ENCODE results near the gene ZBTB24.

The ZBTB24 gene

DNA sequence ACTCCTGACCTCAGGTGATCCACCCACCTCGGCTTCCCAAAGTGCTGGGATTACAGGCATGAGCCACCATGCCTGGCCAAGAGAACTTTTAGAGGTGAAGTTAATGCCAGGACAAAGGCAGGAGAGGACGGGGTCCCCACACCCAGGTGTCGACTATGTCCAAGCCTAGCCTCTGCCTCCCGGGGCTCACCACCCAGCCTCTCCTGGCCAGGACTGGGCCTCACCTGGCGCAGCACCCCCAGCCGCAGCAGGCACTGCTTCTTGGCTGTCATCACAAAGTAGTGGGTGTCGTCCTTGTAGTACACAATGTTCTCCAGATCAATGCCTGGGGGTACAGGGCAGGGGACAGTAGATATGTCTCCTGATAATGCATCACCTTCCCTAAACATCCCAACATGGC is 31.6 kb downstream of the ZBTB24 start:
- DNase-seq (ENCODE audit: low read depth), result no peak

DNA sequence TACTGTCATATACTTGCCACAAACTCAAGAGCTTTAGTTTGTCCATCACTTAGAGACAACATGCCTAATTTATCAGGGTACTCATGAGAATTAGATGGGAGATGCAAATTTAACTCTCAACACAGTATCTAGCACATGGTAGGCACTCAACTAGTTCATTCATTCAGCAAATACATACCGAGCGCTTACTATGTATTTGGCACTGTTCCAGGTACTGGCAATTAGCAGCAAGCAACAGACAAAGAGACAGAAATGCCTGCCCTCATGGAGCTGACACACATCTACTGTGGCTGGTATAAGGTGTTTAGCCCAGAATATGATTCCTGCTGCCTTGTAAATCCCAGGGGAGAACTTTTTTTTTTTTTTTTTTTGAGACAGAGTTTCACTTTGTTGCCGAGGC is 32.2 kb downstream of the ZBTB24 start:
- DNase-seq (ENCODE audit: low read depth), result no peak

DNA sequence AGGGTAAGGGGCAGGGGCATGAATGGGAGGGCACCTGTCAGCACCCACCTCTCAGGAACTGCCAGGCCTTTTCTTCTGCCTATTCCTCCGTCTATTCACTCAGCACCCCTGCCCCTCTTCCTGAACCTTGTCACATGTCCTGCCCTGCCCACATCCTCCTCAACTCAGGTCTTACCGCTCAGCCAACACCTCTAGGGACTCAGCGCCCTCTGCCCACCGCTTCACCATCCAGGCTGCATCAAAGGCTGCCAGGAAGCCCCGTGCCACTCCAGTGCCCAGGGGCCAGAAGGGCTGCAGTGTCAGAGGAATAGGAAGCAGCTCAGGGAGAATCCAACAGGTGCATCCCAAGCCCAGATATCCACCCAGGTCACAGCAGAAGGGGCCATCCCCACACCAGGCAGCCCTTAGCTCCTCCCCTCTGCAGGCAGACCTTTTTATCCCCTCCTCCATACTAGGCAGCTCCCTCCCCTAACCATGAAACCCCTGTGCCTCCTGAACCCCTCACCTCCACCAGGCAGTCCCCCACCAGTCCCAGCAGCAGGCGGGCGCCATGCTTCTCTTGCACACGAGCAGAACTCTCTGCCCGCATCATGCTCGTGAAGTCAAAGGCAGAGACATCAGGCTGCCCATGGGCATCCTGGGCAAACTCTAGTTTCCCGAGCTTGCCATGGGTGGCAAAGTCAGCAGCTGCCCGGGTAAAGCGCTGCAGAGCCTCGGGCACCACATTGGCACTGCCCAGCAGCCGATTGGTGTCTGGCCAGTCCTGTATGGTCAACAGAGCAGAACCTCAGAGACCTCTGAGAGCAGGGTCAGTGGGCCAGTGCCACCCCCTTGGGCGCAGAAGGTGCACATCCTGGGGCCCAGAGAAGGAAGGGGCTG is 33.0 kb downstream of the ZBTB24 start:
- no peak for DNase-seq (ENCODE audit: low read depth)

DNA sequence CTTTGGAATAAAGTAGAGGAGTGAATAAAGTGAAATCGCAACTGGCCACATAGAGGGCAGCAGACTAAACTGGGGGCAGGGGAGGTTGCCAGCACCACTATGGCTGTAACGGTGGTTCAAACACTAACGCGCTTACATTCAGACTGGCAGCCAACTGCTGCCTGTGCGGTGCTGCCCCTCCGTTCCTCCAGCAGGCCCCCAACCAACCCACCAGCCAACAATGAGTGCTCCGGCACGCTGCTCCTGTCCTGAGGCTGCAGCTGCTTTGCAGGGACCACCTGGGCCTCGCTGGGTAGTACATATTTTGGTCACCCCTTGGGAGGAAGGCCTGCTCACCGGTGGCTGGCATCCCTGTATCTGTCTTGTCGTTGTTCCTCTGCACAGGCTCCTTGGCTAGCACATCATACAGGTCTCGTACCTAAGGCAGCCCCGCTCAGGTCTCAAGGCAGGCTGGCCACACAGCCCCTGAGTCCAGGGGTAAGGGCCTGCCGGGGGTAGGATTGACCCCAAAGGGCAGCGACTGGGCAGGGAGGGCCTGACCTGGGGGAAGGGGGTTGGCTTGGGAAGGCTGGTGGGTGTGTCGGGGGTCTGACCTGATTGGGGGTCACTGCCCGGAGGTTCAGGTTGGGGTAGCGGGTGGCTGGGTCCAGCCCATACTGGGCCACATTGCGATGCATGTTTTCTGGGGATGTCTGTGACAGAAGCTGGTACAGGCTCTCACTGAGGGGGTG is 33.8 kb downstream of the ZBTB24 start:
- DNase-seq (ENCODE audit: low read depth), result no peak

DNA sequence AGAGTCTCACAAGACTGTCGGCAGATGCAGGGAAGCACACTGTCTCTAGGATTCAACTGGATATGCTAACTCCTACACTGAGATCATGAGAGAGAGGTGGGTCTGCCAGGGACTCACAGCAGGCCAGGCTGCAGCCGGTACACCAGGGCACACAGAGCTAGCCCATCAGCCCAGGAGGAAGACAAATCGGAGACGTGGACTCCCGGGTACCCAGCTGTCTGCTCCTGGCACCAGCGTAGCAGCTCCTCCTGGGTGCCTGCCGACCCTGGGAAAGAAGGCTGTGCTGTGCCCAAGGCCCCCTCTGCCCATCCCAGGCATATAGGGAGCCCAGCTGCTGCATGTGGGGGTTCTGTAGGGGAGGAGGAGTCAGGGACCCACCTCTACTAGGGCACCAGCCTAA is 34.4 kb downstream of the ZBTB24 start:
- no peak for DNase-seq (ENCODE audit: low read depth)

GRCh38 chr6:109447878-109448555 is 35.0 kb downstream of the ZBTB24 start:
- peak; percentile 20 for DNase-seq (ENCODE audit: low read depth)

GRCh38 chr6:109447087-109447486 is 35.9 kb downstream of the ZBTB24 start:
- DNase-seq (ENCODE audit: low read depth), result no peak

GRCh38 chr6:109446541-109446940 is 36.5 kb downstream of the ZBTB24 start:
- DNase-seq (ENCODE audit: low read depth), result no peak

- DNase-seq (ENCODE audit: low read depth), result no peak
These were observed 36.9 kb downstream of the ZBTB24 start for GRCh38 chr6:109446072-109446471.

DNA sequence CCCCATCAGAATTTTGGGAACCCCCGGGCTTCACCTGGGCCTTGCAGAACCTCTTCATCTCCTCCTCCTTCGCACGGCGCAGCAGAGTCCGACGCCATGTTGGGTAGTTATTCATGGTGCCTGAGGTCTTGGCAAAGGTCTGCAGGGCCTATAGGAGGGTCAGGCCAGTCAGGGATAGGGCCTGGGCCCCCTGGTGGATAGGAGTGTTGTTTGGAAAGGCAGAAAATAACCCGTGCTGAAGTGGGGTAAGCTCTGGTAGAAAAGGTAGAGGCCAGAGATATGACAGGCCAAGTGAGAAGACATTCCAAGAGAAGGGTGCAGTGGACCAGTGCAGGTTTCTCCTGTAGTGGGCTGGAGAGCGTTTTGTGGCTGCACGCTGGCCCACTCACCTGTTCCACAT is 37.6 kb downstream of the ZBTB24 start:
- no peak for DNase-seq (ENCODE audit: low read depth)

- DNase-seq (ENCODE audit: low read depth), result no peak
These were observed 39.5 kb downstream of the ZBTB24 start for GRCh38 chr6:109443425-109443950.

GRCh38 chr6:109442393-109442924 is 40.6 kb downstream of the ZBTB24 start:
- DNase-seq (ENCODE audit: low read depth), result no peak

- DNase-seq (ENCODE audit: low read depth), result peak; percentile 53
These were observed 41.8 kb downstream of the ZBTB24 start for GRCh38 chr6:109441069-109441816.

- peak; percentile 81 for DNase-seq (ENCODE audit: low read depth)
These were observed 42.5 kb downstream of the ZBTB24 start, which contains the start of the genes PPIL6 and SMPD2 for GRCh38 chr6:109440331-109441068. Gene PPIL6, minus strand, starts transcription at chr6:109440628. Its CDS starts 38 bp downstream, at chr6:109440590. Gene SMPD2, plus strand, starts transcription at chr6:109440724. Its CDS starts 398 bp downstream, at chr6:109441122.

DNA sequence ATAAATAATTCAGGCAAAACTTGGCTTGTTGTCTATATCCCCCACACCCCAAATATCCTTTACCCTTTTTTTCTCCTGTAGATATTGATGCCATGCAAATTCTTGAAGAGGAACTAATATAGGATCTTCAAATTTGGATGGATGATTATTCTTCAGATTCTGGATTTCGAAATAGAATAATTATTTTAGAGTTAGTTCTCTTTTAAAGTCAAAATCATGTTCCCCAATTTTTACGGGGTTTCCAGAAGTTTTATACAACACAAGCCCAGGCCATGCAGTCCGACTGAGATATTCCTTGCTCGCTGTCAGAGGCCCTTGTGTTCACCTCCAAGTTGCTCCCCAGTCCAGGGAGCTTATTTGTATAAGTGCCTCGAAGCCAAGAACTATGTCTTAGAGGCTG is 47.0 kb downstream of the ZBTB24 start:
- no peak for DNase-seq (ENCODE audit: low read depth)

DNA sequence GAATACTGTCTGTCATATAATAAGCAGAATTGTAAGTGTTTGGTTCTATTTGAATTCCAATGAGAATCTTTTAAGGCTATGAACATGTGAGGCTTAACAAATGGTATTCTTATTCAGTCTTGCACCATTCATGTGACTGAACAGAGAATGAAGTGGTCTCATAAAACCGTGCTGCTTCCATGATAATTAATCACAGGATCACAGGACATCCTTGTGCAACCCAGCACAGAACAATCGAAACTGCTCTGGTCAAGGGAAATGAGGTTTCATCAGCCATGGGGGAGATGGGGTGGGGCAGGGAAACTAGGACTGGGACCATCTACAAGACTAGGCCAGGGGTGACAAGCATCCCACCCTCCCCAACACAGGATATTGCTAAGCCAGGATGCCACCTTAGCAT is 48.6 kb downstream of the ZBTB24 start:
- peak; percentile 60 for DNase-seq (ENCODE audit: low read depth)

GRCh38 chr6:109429496-109429895 is 53.5 kb downstream of the ZBTB24 start:
- no peak for DNase-seq (ENCODE audit: low read depth)

- peak; percentile 77 for DNase-seq (ENCODE audit: low read depth)
These were observed 54.0 kb downstream of the ZBTB24 start for GRCh38 chr6:109428889-109429477.

- peak; percentile 77 for DNase-seq (ENCODE audit: low read depth)
These were observed 58.1 kb downstream of the ZBTB24 start for GRCh38 chr6:109424946-109425345.

GRCh38 chr6:109421184-109421583 is 61.8 kb downstream of the ZBTB24 start:
- no peak for DNase-seq (ENCODE audit: low read depth)
